Activated T-helper 9 cell treated with anti-CD3 and anti-CD28 coated beads, Interleukin-2, amount 50 U/mL, for 16 hours (primary cell): ENCODE results near the gene CEP120.
"Not testable (repeated sequence)": the region's sequence is repeated elsewhere in the genome, so short reads cannot be mapped to it uniquely, and the experiment has no call there.

Experiments used
- DNase-seq: peaks from one replicate; pipeline ENCODE4 v3.0.0-alpha.2; 2020; ENCODE audit warnings: low read depth

Gene CEP120

GRCh38 chr5:123438902-123439301, 15.7 kb upstream of the CEP120 start:
- DNase-seq = no peak

GRCh38 chr5:123438244-123438643, 15.0 kb upstream of the CEP120 start:
- DNase-seq = no peak

- DNase-seq = no peak
Measured at GRCh38 chr5:123436201-123436600, 13.0 kb upstream of the CEP120 start.

- no peak for DNase-seq
Measured at GRCh38 chr5:123434796-123435195, 11.6 kb upstream of the CEP120 start.

- no peak for DNase-seq
Measured at GRCh38 chr5:123433596-123433995, 10.4 kb upstream of the CEP120 start.

GRCh38 chr5:123430441-123430840, 7.2 kb upstream of the CEP120 start:
- not testable (repeated sequence) for DNase-seq

GRCh38 chr5:123429993-123430392, 6.8 kb upstream of the CEP120 start:
- DNase-seq = no peak

- no peak for DNase-seq
Measured at GRCh38 chr5:123429221-123429954, 6.2 kb upstream of the CEP120 start.

- no peak for DNase-seq
Measured at GRCh38 chr5:123428521-123429220, 5.5 kb upstream of the CEP120 start.

- no peak for DNase-seq
Measured at GRCh38 chr5:123427281-123427680, 4.1 kb upstream of the CEP120 start.

- DNase-seq = no peak
Measured at GRCh38 chr5:123425431-123425830, 2.2 kb upstream of the CEP120 start.

- no peak for DNase-seq
Measured at GRCh38 chr5:123422433-123423277, 548 bp downstream of the CEP120 start.

- no peak for DNase-seq
Measured at GRCh38 chr5:123421773-123422172, 1.4 kb downstream of the CEP120 start.

GRCh38 chr5:123414974-123415373, 8.2 kb downstream of the CEP120 start:
- DNase-seq = no peak

- DNase-seq = no peak
Measured at GRCh38 chr5:123412206-123412605, 11.0 kb downstream of the CEP120 start.

GRCh38 chr5:123401999-123402398, 21.2 kb downstream of the CEP120 start:
- DNase-seq = not testable (repeated sequence)

- DNase-seq = no peak
Measured at GRCh38 chr5:123401320-123401719, 21.9 kb downstream of the CEP120 start.

GRCh38 chr5:123400870-123401291, 22.3 kb downstream of the CEP120 start:
- DNase-seq = not testable (repeated sequence)

GRCh38 chr5:123398058-123398733, 25.0 kb downstream of the CEP120 start:
- DNase-seq = no peak

- no peak for DNase-seq
Measured at GRCh38 chr5:123397538-123397937, 25.7 kb downstream of the CEP120 start.

- no peak for DNase-seq
Measured at GRCh38 chr5:123391009-123391408, 32.2 kb downstream of the CEP120 start.

- DNase-seq = no peak
Measured at GRCh38 chr5:123389794-123390193, 33.4 kb downstream of the CEP120 start.
